IPS-NIHi7 (cell line): ENCODE measurements around the gene AAMDC.
"Not testable (repeated sequence)": the region's sequence is repeated elsewhere in the genome, so short reads cannot be mapped to it uniquely, and the experiment has no call there.

Experiments used
- DNase-seq: peaks from one replicate; pipeline ENCODE4 v3.0.0; 2012; ENCODE audit warnings: mixed read lengths; ENCODE audit errors: extremely low spot score

Gene AAMDC

DNA sequence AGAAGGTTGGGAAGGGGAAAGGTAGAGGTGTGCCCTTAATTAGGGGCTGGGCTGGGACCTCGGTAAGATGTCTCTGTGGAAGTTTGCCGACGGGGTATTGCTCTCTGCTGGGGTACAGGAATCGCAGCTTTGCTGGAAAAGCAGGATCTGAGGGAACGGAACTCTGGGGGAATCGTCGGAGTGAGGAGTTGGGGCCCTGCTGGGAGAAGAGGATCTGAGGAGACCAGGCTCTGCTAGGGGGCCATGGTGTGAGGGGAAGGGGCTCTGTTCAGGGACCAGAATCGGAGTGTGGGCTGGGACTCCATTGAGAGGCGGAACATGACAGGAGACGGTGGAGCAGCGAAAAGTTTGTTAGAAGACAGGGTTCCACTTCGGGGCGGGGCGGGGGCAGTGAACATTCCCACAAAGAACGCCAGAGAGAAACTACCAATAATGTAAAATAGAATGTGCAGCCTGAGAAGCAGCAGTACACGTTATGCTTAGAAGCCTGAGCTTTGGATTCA lies 456 bp downstream of the AAMDC start:
- DNase-seq, result peak; percentile 24

DNA sequence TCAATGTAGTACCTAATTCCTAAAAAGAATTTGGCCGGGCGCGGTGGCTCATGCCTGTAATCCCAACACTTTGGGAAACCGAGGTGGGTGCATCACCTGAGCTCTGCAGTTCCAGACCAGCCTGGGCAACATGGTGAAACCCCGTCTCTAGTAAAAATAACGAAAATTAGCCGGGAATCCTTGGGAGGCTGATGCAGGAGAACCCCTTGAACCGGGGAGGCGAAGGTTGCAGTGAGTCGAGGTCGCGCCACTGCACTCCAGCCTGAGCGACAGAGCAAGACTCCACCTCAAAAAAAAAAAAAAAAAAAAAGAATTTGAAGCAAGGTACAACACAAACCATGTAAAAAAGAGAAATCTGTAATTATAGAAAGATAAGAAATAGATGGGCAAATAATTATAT lies 1.2 kb downstream of the AAMDC start:
- not testable (repeated sequence) for DNase-seq

DNA sequence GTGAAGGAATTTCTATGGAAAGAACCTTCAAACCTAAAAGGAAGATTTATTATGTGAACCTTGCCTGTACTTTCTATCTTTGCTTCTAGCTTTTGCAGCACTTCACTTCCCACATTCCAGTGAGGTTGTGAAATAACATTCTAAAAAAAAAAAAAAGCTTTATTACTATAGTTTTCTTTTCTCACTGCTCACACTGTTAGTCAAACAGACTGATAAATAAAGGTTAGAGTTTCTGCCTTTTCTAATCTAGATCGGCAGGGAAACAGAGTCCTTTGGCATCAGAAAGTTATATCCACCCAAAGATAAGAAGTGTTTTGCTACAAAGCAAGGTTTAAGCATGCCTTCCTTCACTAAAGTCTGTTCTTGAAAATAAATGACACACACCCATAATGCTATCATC lies 2.8 kb downstream of the AAMDC start:
- no peak for DNase-seq

DNA sequence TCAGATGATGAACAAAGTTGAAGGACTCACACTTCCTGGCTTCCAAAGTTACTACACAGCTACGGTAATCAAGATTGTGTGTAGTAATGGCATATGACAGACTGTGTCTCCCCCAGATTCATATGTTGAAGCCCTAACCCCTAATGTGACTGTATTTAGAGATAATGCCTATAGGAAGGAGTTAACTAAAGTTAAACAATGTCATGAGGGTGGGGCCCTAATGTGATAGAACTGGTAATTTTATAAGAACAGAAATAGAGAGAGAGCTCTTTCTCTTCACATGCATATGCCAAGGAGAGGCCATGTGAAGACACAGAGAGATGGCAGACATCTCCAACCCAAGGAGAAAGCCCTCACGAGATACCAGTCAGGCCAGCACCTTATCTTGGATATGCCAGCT lies 8.0 kb downstream of the AAMDC start:
- DNase-seq, result no peak

DNA sequence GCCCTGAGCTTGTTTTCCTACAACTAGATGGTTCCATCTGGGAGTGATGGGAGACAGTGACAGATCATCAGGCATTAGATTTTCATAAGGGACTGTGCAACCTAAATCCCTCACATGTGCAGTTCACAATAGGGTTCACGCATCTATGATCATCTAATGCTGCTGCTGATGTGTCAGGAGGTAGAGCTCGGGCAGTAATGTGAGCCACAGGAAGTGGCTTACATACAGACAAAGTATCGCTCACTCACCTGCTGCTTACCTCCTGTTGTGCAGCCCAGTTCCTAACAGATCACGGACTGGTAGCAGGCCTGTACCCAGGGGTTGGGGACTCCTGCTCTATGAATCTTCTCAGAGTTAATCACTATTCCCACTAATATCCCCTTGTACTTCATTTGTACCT lies 12.4 kb downstream of the AAMDC start:
- DNase-seq, result no peak

DNA sequence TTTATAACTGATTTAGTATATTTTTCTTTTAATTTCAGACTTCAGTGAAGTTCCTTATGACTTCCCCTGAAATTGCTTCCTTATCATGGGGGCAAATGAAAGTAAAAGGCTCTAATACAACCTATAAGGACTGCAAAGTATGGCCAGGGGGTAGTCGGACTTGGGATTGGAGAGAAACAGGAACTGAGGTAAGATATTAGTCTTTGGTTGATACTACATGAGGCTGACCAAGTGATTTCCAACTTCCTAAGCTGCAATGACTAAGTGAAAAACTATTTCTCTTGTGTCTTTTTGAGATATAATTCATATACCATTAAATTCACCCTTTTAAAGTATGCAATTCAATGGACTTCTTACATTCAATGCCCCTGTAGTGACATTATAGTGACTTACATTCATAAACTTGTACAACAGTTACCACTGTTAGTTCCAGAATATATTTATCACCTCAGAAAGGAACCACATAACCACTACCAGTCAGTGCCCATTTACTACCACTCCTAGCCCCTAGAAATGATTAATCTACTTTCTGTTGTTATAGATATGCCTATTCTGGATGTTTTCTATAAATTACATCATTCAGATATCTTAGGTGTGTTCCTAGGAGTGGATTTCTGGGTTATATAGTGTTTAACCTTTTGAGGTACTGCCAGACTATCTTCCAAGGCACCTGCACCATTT lies 21.6 kb downstream of the AAMDC start:
- DNase-seq, result no peak

DNA sequence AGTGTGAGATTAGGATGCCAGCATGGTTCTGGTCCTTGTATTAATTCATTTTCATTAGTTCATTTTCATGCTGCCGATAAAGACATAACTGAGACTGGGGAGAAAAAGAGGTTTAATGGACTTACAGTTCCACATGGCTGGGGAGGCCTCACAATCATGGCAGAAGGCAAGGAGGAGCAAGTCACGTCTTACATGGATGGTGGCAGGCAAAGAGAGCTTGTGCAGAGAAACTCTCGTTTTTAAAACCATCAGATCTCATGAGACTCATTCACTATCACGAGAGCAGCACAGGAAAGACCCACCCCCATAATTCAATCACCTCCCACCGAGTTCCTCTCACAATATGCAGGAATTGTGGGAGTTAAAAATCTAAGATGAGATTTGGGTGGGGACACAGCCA lies 22.8 kb downstream of the AAMDC start:
- not testable (repeated sequence) for DNase-seq

DNA sequence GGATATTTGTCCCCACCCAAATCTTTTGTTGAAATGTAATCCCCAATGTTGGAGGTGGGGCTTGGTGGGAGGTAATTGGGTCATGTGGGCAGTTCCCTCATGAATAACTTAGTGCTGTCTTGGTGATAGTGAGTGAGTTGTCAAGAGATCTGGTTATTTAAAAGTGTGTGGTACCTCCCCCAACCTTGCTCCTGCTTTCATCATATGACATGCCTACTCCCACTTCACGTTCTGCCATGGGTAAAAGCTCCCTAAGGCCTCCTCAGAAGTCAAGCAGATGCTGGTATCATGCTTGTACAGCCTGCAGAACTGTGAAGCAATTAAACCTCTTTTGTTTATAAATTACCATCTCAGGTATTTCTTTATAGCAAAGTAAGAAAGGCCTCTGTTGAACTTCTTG lies 30.6 kb downstream of the AAMDC start:
- DNase-seq, result no peak

DNA sequence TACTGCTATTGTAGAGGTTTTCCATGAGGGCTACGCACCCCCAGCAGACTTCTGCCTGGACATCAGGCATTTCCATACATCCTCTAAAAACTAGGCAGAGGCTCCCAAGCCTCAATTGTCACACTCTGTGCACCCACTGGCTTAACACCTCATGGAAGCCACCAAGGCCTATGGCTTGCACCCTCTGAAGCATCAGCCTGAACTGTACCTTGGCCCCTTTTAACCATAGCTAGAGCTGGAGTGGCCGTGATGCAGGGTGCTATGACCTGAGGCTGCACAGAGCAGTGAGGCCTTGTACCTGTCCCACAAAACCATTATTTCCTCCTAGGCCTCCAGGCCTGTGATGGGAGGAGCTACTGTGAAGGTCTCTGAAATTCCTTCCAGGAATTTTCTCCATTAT lies 33.9 kb downstream of the AAMDC start:
- no peak for DNase-seq

DNA sequence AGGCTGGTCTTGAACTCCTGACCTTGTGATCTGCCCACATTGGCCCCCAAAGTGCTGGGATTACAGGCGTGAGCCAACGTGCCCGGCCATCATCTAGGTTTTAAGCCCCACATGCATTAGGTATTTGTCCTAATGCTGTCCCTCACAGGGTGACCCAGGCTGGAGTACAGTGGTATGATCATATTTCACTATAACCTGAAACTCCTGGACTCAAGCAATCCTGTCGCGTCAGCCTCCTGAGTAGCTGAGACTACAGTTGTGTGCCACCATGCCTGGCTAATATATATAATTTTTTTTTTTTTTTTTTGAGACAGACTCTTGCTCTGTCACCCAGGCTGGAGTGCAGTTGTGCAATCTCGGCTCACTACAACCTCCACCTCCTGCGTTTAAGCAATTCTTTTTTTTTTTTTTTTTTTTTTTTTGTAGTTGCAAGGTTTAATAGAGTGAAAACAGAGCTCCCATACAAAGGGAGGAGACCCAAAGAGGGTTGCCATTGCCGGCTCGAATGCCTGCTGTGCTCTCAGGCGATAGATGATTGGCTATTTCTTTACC lies 37.0 kb downstream of the AAMDC start:
- DNase-seq, result not testable (repeated sequence)

DNA sequence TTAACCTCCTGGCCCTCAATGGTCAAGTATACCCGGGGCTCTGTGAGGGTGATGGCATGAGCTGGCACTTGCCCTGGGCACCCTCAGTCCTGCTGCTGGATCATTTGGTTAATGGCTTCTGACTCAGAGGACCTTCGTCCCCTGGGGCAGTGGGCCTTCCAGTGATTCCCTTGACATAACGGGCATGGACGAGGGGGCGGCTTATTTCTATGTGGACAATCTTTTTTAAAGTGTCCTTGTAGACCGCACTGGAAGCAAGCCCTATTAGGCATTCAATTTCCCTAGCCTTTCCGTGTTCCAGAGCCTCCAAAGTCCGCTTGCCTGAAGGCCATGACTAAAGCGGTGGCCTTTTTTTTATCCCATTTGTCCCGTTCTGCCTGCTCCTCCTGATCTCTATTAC lies 40.5 kb downstream of the AAMDC start:
- DNase-seq, result not testable (repeated sequence)

DNA sequence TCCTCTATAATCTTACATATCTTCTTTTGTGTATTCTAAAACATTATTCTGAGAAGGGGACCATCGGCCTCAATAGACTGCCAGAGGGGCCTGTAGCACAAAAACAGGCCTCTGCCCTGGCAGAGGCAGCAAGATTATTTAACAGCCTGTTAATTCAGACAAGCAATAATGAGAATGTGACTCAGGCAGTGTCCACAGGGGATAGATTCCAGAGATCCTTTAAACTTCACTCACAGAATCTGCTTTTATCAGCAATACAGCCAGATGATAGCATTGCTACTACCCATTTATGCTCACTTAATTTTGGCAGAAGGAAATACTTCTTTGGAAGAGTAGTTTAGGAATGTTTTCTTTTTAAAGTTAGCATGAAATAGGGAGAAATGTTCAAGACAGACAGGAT lies 44.9 kb downstream of the AAMDC start:
- no peak for DNase-seq

DNA sequence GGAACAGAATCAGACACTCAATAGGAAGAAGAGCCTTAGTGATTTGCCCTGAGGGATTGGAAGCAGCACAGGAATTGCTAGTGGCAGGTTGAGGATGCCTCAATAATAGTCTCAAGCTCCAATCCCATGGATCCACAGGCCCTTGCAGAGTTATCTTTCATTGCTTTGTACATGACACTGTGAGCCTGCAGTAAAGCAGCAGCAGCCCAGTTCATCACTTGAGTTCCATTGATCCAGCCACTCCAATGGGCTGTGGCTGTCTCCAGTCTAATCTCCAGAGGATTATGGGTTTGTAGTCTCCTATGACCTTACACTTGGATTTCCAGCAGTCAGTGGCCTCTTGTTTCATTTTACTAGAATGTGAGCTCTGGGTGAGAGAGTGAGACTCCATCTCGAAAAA lies 45.4 kb downstream of the AAMDC start:
- DNase-seq, result no peak

DNA sequence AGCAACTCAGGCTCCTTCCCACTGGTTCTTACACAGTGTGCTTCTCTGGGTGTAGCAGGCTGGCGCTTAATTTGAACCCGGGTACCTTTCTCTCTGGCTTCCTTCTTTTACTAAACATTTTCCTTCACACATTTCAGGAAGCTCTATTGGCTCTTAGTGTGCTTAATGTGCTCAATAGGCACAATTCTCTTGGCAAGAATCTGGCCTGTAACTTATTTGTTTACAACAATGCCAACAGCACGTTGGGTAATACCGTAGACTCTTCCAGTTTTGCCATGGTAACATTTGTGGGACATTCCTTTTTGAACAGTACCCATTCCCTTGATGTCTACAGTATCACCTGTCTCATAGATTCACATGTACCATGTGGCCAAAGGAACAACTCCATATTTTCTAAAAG lies 47.8 kb downstream of the AAMDC start:
- DNase-seq, result no peak

DNA sequence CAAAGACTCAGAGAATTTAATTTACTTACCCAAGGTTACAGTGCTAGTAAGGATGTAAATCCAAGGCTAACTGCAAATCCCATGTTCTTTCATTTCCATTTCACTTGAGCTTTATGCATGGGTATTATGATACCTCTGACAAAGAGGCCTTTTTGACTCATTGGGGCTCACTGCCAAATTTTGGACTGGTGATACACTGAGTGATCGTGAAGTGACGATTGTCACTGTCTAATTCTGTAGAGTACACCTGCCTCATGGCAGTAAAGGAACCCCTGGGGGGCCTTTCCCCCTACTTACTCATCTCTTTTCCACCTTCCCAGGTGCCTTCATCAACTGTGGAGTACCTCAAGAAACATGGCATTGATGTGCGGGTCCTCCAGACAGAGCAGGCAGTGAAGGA lies 50.9 kb downstream of the AAMDC start:
- DNase-seq, result no peak

DNA sequence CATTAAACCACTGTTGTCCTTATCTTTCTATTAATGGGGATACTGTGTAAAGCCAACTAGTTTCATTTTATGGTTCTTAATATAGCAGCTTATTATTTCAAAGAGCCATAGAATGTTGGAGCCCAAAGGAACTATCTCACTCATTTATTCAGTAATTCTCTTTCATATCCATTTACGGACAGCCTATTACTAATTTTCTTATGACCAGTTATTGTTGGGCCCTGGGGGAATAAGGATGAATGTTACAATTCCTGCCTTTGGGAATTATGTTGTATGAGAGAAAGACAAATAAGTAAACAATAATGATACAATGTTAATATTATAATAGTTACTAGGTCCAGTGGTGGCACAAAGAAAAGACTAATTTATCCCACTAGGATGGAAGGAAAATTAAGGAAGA lies 52.4 kb downstream of the AAMDC start:
- DNase-seq, result no peak

DNA sequence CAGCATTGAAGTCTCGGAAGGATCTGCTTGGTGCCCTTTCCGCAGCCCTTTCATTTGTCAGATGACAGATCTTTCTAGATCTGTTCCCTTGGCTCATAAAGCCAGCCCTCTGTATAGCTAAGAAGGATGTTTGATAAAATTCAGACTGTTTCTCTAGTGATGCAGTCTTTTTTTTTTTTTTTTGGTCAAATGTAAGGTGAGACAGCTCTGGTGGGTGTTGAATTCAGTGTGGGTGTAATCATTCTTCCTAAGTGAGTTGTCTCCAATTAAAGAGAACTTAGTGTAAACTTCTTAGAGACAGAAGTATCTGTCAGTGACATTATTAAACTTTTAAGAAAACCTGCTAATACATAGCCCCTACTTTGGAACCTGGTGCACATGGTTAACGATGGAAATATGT lies 53.3 kb downstream of the AAMDC start:
- DNase-seq, result no peak

DNA sequence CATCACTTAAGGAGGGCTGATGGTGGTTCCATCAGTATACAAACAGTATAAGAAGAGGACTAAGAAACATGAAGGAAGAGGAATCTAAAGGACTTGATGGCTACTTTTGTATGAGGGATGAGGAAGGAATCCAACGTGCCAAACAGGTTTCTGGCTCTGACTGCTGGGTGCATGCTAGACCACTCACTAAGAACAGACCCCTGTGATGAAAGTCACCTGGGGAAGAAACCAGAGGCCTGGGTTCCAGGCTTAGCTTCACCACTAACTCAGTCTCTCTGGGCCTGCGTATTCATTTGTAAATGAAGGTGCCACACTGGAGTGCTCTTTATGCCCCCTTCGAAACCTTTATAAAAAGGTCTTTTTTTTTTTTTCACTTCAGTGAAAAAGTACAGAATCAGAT lies 55.1 kb downstream of the AAMDC start:
- peak; percentile 35 for DNase-seq

DNA sequence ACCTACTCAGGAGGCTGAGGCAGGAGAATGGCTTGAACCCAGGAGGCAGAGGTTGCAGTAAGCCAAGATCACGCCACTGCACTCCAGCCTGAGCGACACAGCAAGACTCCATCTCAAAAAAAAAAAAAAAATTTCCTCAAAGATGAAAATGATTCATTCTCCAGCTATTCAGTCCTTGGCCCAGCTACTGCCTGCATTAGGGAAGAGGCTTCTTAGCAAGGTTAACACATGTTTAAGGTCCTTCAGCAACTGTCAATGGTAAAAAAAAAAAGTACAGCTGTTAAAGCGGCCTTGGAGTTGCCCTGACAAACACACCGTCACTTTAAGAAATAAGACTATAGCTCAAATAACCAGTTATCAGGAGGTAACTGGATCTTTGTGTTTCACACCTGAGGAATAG lies 57.3 kb downstream of the AAMDC start:
- not testable (repeated sequence) for DNase-seq

DNA sequence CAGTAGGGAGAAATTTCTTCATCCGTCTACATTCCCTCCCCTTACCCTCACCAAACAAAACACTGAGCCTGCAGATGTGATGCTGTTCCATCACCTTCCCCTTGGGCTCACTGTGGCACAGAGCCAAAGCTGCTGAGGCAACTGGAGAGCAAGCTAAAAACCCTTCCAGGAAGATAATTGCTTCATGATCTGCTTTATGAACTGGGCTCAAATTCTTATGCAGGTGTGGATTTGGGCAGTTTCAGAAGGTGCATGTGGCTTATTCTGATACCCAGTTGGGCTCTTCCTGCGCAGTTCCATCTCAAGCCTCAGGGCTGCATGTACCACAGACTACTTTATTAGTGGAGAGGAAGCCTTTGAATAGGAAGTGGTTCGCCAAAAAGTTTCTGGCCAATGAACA lies 58.3 kb downstream of the AAMDC start:
- DNase-seq, result no peak

DNA sequence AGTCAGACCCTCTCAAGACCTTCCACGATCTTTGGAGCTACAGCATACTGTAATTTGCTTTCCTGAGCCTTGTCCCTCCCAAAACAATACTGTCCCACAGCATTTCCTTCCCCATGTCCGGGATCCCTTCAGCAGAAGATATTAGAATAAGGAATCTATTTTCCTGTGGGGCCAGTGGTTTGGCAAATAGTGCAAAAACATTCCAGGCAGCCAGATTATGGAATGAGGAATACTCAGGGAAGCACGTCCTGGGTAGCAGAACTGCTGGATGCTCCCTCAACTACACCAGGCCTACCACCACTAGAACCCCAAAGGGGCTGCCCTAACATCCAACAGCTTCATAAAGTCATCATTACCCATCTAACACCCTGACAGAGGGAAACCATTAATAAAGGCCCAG lies 61.5 kb downstream of the AAMDC start:
- no peak for DNase-seq

DNA sequence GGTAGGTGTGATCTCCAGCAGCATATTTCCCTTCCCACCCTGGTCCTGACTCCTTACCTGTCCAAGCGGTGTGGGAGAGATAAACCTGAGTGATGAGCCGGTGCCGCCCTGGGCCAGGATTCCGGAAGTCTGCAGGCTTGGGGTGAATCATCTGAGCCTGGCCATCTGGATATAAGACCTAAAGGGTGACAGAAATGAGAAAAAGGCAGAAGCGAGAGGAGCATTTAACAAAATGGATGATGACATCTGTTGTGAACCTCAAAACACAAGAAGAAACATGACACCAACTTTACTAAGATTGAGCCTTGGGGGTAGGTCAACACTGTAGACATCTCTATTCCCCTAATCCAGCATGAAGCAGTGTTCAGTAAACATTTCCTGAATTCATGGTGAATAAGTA lies 62.8 kb downstream of the AAMDC start:
- no peak for DNase-seq

DNA sequence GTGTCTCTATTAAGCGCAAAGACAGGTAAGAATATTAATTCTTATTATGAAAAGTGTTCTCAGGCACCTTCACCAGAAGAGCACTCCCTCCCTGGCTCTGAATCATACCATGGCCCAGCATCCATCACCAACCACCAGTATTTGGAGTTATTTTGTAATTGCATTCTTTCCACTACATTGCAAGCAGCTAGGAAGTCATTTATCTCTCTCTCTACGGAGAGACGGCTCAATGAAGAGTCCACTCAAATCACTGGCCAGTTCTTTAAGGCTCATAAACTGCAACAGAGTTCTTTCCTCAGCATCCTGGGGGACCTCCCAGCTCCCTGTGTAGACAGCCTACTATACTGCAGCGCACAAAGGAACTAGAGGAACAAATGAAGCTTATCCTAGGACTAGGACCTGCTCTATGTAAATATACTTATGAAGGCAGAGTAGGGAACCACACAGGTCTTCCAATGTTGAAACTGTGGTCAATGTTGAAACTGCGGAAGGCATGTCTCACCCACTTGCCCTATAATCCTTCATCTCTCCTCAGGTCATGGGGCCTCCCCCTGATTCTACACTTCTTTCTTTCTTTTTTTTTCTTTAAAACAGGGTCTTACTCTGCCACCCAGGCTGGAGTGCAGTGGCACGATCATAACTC lies 63.4 kb downstream of the AAMDC start:
- no peak for DNase-seq
